ENCODE results near the gene DGKB. TPM values are rescaled to one million over a fixed set of nuclear protein-coding genes. Genes with fewer than 3 reads are reported as not detected.

DGKB gene
- total and polyA plus RNA-seq, 7 experiments from 2014 or later: not detected

DNA sequence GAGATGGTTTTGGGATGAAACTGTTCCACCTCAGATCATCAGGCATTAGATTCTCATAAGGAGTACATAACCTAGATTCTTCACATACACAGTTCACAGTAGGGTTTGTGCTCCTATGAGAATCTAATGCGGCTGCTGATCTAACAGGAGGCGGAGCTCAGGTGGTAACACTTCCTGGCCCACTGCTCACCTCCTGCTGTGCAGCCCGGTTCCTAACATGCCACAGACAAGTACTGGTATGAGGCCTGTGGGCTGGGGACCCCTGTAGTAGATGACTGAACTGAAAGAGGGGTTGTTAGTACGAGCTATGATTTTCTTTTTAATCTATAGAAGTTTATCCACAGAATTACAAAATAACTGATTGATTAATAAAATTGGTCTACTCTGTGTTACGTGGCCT is 48.1 kb downstream of the DGKB start:
- no peak overlapping the region for H3K4me3 Mint-ChIP-seq
- ATAC-seq: no peak
- H3K9me3 Mint-ChIP-seq: peaks cover 0 to 14% (median 2%) of the 10 kb centered on the region in 11 donors
- no peaks in the 10 kb centered on the region for H3K4me1 Mint-ChIP-seq
- no peak overlapping the region for H3K4me3 ChIP-seq (ENCODE audit: low read length)
- no peak overlapping the region for H3K27ac Mint-ChIP-seq
- no peaks in the 10 kb centered on the region for H3K27me3 Mint-ChIP-seq
- intact Hi-C loops (cut with micrococcal nuclease): no loop called here
- ChIA-PET POLR2A (no interaction called here), CTCF (no interaction called here)
- no peaks in the 10 kb centered on the region for H3K36me3 Mint-ChIP-seq
- H3K27ac ChIP-seq (ENCODE audit: low read depth, low read length): no peak overlapping the region
- no peaks in the 10 kb centered on the region for H3K36me3 ChIP-seq (ENCODE audit: control insufficient read depth in 2 of 3, insufficient read depth in 3 of 3, low read length in 3 of 3)
- H3K4me1 ChIP-seq (ENCODE audit: control insufficient read depth in 2 of 2, insufficient read depth in 2 of 2, low read length in 2 of 2): no peaks in the 10 kb centered on the region
- H3K27me3 ChIP-seq (ENCODE audit: control insufficient read depth in 2 of 2, insufficient read depth in 2 of 2, low read length in 2 of 2): no peaks in the 10 kb centered on the region
- DNase-seq: no peak
- no peaks in the 10 kb centered on the region for H3K9me3 ChIP-seq (ENCODE audit: control insufficient read depth in 2 of 3, low read length in 3 of 3)

- ChIA-PET POLR2A (no interaction called here), CTCF (no interaction called here)
- no peaks in the 10 kb centered on the region for H3K27me3 Mint-ChIP-seq
- intact Hi-C loops (cut with micrococcal nuclease): no loop called here
- DNase-seq (no peak), ATAC-seq (no peak)
- H3K4me3 ChIP-seq (ENCODE audit: low read length): no peak overlapping the region
- H3K4me1 Mint-ChIP-seq: no peaks in the 10 kb centered on the region
- no peaks in the 10 kb centered on the region for H3K4me1 ChIP-seq (ENCODE audit: control insufficient read depth in 2 of 2, insufficient read depth in 2 of 2, low read length in 2 of 2)
- H3K27me3 ChIP-seq (ENCODE audit: control insufficient read depth in 2 of 2, insufficient read depth in 2 of 2, low read length in 2 of 2): no peaks in the 10 kb centered on the region
- no peaks in the 10 kb centered on the region for H3K36me3 ChIP-seq (ENCODE audit: control insufficient read depth in 2 of 3, insufficient read depth in 3 of 3, low read length in 3 of 3)
- no peaks in the 10 kb centered on the region for H3K9me3 ChIP-seq (ENCODE audit: control insufficient read depth in 2 of 3, low read length in 3 of 3)
- no peak overlapping the region for H3K27ac ChIP-seq (ENCODE audit: low read depth, low read length)
- H3K9me3 Mint-ChIP-seq: peaks cover 0 to 14% (median 2%) of the 10 kb centered on the region in 11 donors
- no peaks in the 10 kb centered on the region for H3K36me3 Mint-ChIP-seq
- H3K27ac Mint-ChIP-seq: no peak overlapping the region
- no peak overlapping the region for H3K4me3 Mint-ChIP-seq
Observed at GRCh38 chr7:14851610-14852009, 50.9 kb downstream of the DGKB start.

GRCh38 chr7:14850039-14850438 is 52.5 kb downstream of the DGKB start:
- Histone ChIP-seq H3K27ac (ENCODE audit: low read depth, low read length) (no peak overlapping the region), H3K9me3 (ENCODE audit: control insufficient read depth in 2 of 3, low read length in 3 of 3) (no peaks in the 10 kb centered on the region), H3K36me3 (ENCODE audit: control insufficient read depth in 2 of 3, insufficient read depth in 3 of 3, low read length in 3 of 3) (no peaks in the 10 kb centered on the region), H3K27me3 (ENCODE audit: control insufficient read depth in 2 of 2, insufficient read depth in 2 of 2, low read length in 2 of 2) (no peaks in the 10 kb centered on the region), H3K4me1 (ENCODE audit: control insufficient read depth in 2 of 2, insufficient read depth in 2 of 2, low read length in 2 of 2) (no peaks in the 10 kb centered on the region), H3K4me3 (ENCODE audit: low read length) (no peak overlapping the region)
- H3K27me3 Mint-ChIP-seq: no peaks in the 10 kb centered on the region
- intact Hi-C loops (cut with micrococcal nuclease): no loop called here
- no peak for DNase-seq
- ChIA-PET POLR2A (no interaction called here), CTCF (no interaction called here)
- H3K9me3 Mint-ChIP-seq: peaks cover 0 to 15% (median 3%) of the 10 kb centered on the region in 11 donors
- ATAC-seq: no peak
- H3K4me3 Mint-ChIP-seq: no peak overlapping the region
- H3K36me3 Mint-ChIP-seq: no peaks in the 10 kb centered on the region
- H3K27ac Mint-ChIP-seq: no peak overlapping the region
- H3K4me1 Mint-ChIP-seq: no peaks in the 10 kb centered on the region

- Mint-ChIP-seq H3K4me1 (no peaks in the 10 kb centered on the region), H3K27me3 (no peaks in the 10 kb centered on the region), H3K36me3 (no peaks in the 10 kb centered on the region), H3K9me3 (peaks cover 0 to 15% (median 6%) of the 10 kb centered on the region in 11 donors), H3K4me3 (no peak overlapping the region), H3K27ac (no peak overlapping the region)
- intact Hi-C loops (cut with micrococcal nuclease): no loop called here
- ChIA-PET POLR2A (no interaction called here), CTCF (no interaction called here)
- Histone ChIP-seq H3K9me3 (ENCODE audit: control insufficient read depth in 2 of 3, low read length in 3 of 3) (no peaks in the 10 kb centered on the region), H3K27me3 (ENCODE audit: control insufficient read depth in 2 of 2, insufficient read depth in 2 of 2, low read length in 2 of 2) (no peaks in the 10 kb centered on the region), H3K4me3 (ENCODE audit: low read length) (no peak overlapping the region), H3K4me1 (ENCODE audit: control insufficient read depth in 2 of 2, insufficient read depth in 2 of 2, low read length in 2 of 2) (no peaks in the 10 kb centered on the region), H3K36me3 (ENCODE audit: control insufficient read depth in 2 of 3, insufficient read depth in 3 of 3, low read length in 3 of 3) (no peaks in the 10 kb centered on the region), H3K27ac (ENCODE audit: low read depth, low read length) (no peak overlapping the region)
- ATAC-seq (no peak), DNase-seq (no peak)
Observed at GRCh38 chr7:14846405-14846804, 56.1 kb downstream of the DGKB start.

DNA sequence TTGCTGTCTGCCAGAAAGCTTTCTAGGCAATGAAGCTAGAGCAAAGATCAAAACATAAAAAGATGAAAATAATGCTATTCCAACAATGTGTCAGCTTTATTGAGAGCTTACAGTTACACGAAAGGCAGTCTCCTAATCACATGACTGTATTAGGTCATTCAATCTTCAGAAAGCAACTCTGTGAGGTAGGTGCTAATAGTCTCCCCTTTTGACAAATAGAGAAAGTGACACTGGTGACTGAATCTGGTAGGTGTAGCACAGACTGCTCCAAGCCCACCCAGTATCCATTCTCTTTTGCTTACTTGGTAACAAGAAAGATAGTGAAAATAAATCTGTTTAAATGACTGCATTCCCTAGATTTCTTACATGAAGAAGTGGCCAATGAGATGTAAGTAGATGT is 58.8 kb downstream of the DGKB start:
- POLR2A ChIA-PET: no interaction called here

GRCh38 chr7:14842523-14842922 is 60.0 kb downstream of the DGKB start:
- no peaks in the 10 kb centered on the region for H3K27me3 Mint-ChIP-seq
- ChIA-PET POLR2A (no interaction called here), CTCF (no interaction called here)
- intact Hi-C loops (cut with micrococcal nuclease): no loop called here
- H3K27ac Mint-ChIP-seq: no peak overlapping the region
- no peak overlapping the region for H3K4me3 Mint-ChIP-seq
- Histone ChIP-seq H3K4me3 (ENCODE audit: low read length) (no peak overlapping the region), H3K27me3 (ENCODE audit: control insufficient read depth in 2 of 2, insufficient read depth in 2 of 2, low read length in 2 of 2) (no peaks in the 10 kb centered on the region), H3K9me3 (ENCODE audit: control insufficient read depth in 2 of 3, low read length in 3 of 3) (no peaks in the 10 kb centered on the region), H3K4me1 (ENCODE audit: control insufficient read depth in 2 of 2, insufficient read depth in 2 of 2, low read length in 2 of 2) (no peaks in the 10 kb centered on the region), H3K36me3 (ENCODE audit: control insufficient read depth in 2 of 3, insufficient read depth in 3 of 3, low read length in 3 of 3) (no peaks in the 10 kb centered on the region), H3K27ac (ENCODE audit: low read depth, low read length) (no peak overlapping the region)
- no peaks in the 10 kb centered on the region for H3K4me1 Mint-ChIP-seq
- H3K36me3 Mint-ChIP-seq: no peaks in the 10 kb centered on the region
- H3K9me3 Mint-ChIP-seq: peaks cover 0 to 15% (median 5%) of the 10 kb centered on the region in 11 donors
- ATAC-seq (no peak), DNase-seq (no peak)

More for the DNA sequence above, 58.8 kb downstream of the DGKB start:
- Histone ChIP-seq H3K4me3 (ENCODE audit: low read length) (no peak overlapping the region), H3K27ac (ENCODE audit: low read depth, low read length) (no peak overlapping the region), H3K27me3 (ENCODE audit: control insufficient read depth in 2 of 2, insufficient read depth in 2 of 2, low read length in 2 of 2) (no peaks in the 10 kb centered on the region), H3K4me1 (ENCODE audit: control insufficient read depth in 2 of 2, insufficient read depth in 2 of 2, low read length in 2 of 2) (no peaks in the 10 kb centered on the region), H3K36me3 (ENCODE audit: control insufficient read depth in 2 of 3, insufficient read depth in 3 of 3, low read length in 3 of 3) (no peaks in the 10 kb centered on the region), H3K9me3 (ENCODE audit: control insufficient read depth in 2 of 3, low read length in 3 of 3) (no peaks in the 10 kb centered on the region)
- Mint-ChIP-seq H3K27me3 (no peaks in the 10 kb centered on the region), H3K4me1 (no peaks in the 10 kb centered on the region), H3K9me3 (peaks cover 0 to 12% (median 5%) of the 10 kb centered on the region in 11 donors), H3K27ac (no peak overlapping the region), H3K36me3 (no peaks in the 10 kb centered on the region), H3K4me3 (no peak overlapping the region)
- CTCF ChIA-PET: no interaction called here
- ATAC-seq: no peak
- intact Hi-C loops (cut with micrococcal nuclease): no loop called here
- DNase-seq: no peak

GRCh38 chr7:14841869-14842268 is 60.7 kb downstream of the DGKB start:
- no peak overlapping the region for H3K27ac ChIP-seq (ENCODE audit: low read depth, low read length)
- CTCF ChIA-PET: no interaction called here
- ATAC-seq (no peak), DNase-seq (no peak)
- no peaks in the 10 kb centered on the region for H3K4me1 ChIP-seq (ENCODE audit: control insufficient read depth in 2 of 2, insufficient read depth in 2 of 2, low read length in 2 of 2)
- Mint-ChIP-seq H3K36me3 (no peaks in the 10 kb centered on the region), H3K4me3 (no peak overlapping the region), H3K27ac (no peak overlapping the region), H3K9me3 (peaks cover 0 to 15% (median 5%) of the 10 kb centered on the region in 11 donors), H3K27me3 (no peaks in the 10 kb centered on the region), H3K4me1 (no peaks in the 10 kb centered on the region)
- intact Hi-C loops (cut with micrococcal nuclease): no loop called here
- H3K9me3 ChIP-seq (ENCODE audit: control insufficient read depth in 2 of 3, low read length in 3 of 3): no peaks in the 10 kb centered on the region
- H3K36me3 ChIP-seq (ENCODE audit: control insufficient read depth in 2 of 3, insufficient read depth in 3 of 3, low read length in 3 of 3): no peaks in the 10 kb centered on the region
- POLR2A ChIA-PET: no interaction called here
- no peak overlapping the region for H3K4me3 ChIP-seq (ENCODE audit: low read length)
- no peaks in the 10 kb centered on the region for H3K27me3 ChIP-seq (ENCODE audit: control insufficient read depth in 2 of 2, insufficient read depth in 2 of 2, low read length in 2 of 2)

Measured in naive thymus-derived CD4-positive, alpha-beta T cell (primary cell).